DMS153 (cell line): ENCODE measurements around the gene CELA1.
"Not testable (repeated sequence)": the region's sequence is repeated elsewhere in the genome, so short reads cannot be mapped to it uniquely, and the experiment has no call there.

Source experiments
- DNase-seq: peaks from one replicate; lab custom pipeline; 2025; lab: John Stamatoyannopoulos, UW

Gene CELA1

GRCh38 chr12:51318057-51318806 lies 28.2 kb downstream of the CELA1 start:
- not testable (repeated sequence) for DNase-seq

GRCh38 chr12:51311389-51311788 lies 35.1 kb downstream of the CELA1 start:
- DNase-seq: no peak

- no peak for DNase-seq
Measured at GRCh38 chr12:51307655-51308593, 38.6 kb downstream of the CELA1 start.

GRCh38 chr12:51306507-51306906 lies 40.0 kb downstream of the CELA1 start:
- no peak for DNase-seq

GRCh38 chr12:51300768-51301167 lies 45.7 kb downstream of the CELA1 start:
- DNase-seq: not testable (repeated sequence)

- DNase-seq: no peak
Measured at GRCh38 chr12:51295651-51296050, 50.8 kb downstream of the CELA1 start.

GRCh38 chr12:51294097-51294496 lies 52.4 kb downstream of the CELA1 start:
- not testable (repeated sequence) for DNase-seq

- no peak for DNase-seq
Measured at GRCh38 chr12:51293696-51294095, 52.8 kb downstream of the CELA1 start.

GRCh38 chr12:51291603-51292513 lies 54.6 kb downstream of the CELA1 start:
- DNase-seq: not testable (repeated sequence)

- no peak for DNase-seq
Measured at GRCh38 chr12:51285843-51286242, 60.6 kb downstream of the CELA1 start.

GRCh38 chr12:51281202-51281924 lies 65.1 kb downstream of the CELA1 start:
- no peak for DNase-seq
